ENCODE measurements around the gene ALDH3A1.

ALDH3A1 gene

DNA sequence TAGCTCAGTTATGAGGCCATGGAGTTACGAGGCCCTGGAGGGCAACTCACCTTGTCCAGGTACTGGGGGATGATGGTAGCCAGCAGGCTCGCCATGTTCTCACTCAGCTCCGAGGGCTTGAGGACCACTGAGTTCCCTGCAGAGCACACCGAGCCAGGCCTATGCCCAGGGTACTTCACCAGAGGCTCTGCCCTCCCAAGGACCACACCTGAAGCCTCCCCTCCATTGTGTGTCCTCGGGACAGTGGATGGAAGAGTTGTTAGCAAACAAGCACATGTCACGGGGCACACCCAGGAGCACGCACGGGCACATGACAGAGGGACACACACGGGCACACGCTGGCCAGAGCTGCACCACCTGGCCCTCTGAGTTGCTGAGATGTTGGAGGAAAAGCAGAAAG is 5.6 kb downstream of the ALDH3A1 start:
- DNase-seq (ENCODE audit: extremely low read depth in 1 of 2, low read depth in 1 of 2), result no peak

DNA sequence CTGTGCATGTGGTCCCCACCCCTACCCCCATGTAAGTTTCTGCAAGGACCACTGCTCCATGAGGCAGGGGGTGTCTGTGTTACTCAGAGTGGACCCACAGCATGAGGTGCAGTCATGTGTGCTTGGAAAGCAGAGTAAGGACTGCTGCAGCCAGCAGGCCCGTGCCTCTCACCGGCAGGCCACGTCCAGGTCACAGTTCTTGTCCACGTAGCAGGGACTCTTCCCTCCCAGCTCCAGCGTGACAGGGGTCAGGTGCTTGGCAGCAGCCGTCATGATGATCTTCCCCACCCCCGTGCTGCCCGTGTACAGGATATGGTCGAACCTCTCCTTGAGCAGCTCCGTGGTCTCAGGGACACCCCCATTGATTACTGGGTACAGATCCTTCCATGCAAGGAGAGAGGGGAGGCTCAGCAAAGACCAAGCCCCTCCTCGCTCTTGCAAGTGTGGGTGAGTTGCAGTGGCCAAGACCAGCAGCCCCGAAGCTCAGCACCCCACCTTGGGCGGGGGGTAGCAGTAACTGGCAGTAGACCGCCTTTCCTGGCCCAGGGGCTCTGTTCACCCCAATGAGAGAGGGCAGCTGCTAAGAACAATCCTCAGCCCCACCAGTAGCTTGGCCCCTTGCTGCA is 6.2 kb downstream of the ALDH3A1 start:
- DNase-seq (ENCODE audit: extremely low read depth in 1 of 2, low read depth in 1 of 2), result no peak

DNA sequence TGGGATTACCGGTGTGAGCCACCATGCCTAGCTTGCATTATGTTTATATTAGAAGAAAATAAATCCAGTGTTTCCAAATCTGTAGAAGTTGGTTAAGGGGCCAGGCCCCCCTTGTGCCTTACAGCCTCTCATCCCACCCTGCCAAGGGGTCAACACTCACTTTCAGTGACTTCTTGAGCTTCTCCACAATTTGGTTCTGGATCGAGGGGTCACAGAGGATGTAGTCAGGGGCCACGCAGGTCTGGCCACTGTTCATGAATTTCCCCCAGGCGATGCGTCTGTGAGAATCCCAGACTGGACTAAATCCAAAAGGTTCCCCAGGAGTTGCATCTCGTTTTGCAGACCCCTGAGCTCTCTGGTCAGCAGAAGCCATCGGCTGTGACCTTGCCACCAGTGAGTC is 7.2 kb downstream of the ALDH3A1 start:
- DNase-seq (ENCODE audit: extremely low read depth in 1 of 2, low read depth in 1 of 2), result no peak

DNA sequence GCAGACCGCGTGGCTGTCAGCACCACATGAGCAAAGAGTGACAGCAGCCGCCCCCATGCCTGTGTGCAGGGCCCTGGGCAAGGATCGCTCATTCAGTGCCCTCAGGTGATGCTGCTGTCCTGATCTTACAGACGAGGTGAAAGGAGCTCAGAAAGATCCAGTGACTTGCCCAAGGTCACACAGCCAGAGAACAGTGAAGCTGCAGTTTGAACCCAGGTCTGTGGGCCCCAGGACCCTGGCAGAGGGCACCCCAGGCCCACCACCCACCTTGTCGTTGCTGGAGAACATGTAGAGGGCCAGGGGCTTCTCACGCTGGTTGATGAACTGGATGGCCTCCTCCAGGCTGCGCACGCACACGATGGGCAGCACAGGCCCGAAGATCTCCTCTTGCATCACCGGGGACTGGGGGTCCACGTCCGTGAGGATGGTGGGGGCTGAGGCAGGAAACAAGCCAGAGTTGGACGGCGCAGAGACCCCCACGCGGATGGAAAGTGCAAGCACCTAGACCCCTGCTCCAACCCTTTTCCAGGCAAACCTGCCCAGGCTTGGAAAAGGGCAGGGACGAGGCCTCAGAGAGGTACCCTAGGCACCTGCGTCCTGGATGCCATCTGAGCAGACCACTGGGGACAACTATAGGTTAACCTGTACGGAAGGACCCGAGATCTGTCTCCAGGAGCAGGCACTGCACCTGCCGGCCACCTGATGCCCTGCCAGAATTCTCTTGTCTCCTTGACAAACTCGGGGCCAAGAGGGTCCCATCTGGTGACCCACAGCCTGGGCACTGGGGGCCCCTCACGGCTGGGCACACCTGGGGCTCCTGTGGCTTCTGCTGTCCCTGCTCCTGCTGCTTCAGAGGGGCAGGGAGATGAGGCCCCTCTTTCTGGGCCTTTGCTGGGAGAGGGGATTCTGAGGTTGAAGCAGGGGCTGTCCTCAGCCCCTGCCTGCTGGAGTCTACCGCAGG is 8.6 kb downstream of the ALDH3A1 start:
- DNase-seq (ENCODE audit: extremely low read depth in 1 of 2, low read depth in 1 of 2), result no peak

DNA sequence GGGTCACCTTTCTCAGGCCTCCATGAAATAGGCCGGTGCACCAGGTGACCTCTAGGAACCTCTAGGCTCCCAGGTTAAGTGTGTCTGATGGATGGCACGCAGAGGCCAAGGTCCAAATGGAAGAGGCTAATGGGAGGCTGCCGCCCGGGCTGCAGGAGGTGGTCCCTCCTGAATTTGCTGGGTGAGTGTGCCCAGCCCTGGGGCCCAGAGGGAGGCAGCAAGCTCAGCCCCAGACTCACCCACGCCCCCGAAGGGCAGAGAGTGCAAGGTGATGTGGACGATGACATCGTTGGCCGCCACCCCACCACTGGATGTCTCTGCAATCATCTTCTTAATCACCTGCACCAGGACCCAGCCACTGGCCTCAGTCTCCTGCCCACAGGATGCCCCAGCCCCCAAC is 9.3 kb downstream of the ALDH3A1 start:
- no peak for DNase-seq (ENCODE audit: extremely low read depth in 1 of 2, low read depth in 1 of 2)

DNA sequence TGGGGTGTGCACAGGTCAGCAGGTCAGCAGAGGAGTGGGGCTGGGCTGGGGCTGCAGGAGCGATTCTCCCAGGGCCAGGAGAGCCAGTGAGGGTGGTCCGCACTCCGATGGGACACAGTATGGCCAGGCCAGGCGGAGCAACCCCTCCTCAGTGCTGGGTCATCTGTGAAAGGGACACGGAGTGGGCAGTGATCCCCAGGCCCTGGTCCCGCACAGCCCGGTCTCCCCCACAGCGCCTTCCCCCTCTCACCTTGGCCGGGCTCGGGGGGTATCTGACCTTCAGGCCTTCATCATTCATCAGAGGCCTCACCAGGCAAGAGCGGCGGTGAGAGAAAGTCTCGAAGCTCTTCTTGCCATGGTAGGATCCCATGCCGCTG is 10.0 kb downstream of the ALDH3A1 start:
- no peak for DNase-seq (ENCODE audit: extremely low read depth in 1 of 2, low read depth in 1 of 2)

DNA sequence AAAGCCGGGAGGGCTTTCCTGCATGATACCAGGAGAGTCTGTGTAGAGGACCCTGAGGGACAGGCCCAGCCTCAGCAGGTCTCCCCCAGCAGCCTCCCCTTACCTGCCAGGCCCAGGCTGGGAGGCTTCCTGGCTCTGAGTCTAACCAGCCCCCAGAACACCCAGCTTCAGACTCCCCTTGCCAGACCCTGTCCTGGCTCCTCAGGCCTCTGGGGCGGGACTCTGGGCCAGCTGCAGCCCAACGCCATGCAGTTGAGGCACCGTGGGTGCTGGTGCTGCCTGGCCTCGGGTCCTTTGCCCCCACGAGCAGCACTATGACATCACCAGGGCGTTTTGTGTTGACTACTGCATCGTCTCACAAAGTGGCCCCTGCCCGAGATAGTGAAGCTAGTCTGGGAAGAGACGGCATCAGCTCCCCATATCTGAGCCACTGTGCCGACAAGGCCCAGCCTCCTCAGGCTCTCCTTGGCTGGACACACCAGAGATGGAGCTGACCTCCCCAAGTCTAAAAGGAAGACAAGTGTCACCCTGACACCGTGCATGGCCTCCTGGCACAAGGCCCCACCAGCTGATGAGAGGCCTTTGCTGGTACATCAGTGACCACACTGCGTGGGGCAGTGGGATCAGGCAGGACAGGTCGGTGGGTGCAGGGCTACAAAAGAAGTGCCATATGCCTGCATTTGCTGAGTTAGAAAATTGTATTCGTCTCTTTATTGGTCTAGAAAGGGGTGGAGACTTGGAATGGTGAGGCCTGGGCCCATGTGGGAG is 10.6 kb downstream of the ALDH3A1 start:
- no peak for DNase-seq (ENCODE audit: extremely low read depth in 1 of 2, low read depth in 1 of 2)

DNA sequence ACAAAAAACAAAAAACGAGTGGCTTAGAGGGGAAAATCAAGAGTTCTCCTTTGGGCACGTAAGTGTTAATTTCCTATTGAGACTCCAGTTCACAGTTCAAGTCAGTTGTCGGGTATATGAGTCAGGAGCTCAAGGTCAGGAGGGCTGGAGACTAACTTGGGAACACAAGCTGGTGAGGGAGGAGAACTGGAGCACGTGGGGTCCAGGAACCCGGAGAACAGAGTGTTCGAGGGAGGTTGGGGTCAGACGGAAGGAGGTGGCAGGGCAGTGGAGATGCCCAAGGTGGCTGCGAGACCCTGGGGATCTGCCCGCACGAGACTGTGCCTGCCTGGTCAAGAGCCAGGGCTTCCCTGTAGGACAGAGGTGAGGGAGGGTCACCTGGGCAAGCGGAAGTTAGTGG is 12.0 kb downstream of the ALDH3A1 start:
- DNase-seq (ENCODE audit: extremely low read depth in 1 of 2, low read depth in 1 of 2), result no peak

DNA sequence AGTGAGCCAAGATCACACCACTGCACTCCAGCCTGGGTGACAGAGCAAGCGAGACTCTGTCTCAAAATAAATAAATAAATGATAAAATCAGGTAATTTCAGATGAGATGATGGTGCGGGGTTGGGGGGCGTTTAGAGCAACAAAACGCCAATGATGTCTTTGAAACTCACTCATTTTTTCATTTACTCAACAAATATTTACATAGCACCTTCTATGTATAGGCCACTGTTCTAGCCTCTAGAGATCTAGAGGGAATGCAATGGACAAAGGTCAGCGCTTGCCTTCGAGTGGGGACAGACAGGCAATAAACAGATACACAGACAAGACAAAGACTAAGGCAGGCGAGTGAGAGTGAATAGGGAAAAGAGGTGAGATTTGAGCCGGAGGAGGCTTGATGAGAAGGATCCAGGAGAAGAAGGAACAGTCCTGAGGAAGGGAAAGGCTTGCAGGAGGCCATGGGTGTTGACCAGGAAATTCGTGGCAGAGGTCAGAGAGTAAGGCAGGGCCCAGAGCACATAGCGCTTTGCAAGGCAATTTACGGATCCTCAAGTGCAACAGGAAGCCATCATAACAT is 14.1 kb downstream of the ALDH3A1 start:
- no peak for DNase-seq (ENCODE audit: extremely low read depth in 1 of 2, low read depth in 1 of 2)

DNA sequence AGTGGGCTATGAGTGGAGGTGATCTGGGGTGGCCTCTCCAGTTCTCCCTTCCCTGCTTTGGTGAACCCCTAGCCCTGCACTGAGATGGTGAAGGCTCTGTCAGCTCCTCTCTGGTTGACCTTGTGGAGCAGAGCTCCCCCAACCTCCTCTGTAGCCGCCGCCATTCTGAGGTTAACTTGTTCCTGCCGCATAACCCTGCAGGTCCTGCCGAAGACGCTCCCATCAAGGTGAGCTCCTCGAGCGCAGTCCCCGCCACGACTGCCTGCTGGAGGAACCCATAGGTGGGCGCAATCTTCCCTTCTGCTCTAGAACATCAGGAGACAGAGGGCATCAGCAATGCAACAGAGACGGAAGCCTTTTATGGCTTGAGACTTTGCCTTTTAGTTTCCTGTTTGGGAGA is 16.5 kb downstream of the ALDH3A1 start:
- no peak for DNase-seq (ENCODE audit: extremely low read depth in 1 of 2, low read depth in 1 of 2)

DNA sequence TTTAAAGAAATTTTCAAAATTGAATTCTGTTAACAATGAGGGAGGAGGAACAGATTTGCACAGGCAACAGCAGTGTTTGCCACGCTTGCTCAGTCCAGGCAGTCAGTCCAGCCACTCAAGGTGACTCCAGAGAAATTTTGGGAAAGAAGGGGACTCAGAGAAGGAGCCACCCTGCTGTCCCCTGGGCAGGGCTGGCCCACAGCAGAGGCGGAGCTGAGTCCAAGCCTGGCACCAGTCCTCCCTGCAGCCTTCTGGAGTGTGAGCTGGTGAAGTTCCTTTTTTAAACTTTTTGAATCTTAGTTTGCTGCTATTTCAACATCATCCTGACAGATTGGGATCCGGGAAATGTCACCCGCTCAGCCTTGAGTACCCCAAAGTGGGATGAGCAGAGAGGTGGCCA is 17.3 kb downstream of the ALDH3A1 start:
- DNase-seq (ENCODE audit: extremely low read depth in 1 of 2, low read depth in 1 of 2), result no peak

DNA sequence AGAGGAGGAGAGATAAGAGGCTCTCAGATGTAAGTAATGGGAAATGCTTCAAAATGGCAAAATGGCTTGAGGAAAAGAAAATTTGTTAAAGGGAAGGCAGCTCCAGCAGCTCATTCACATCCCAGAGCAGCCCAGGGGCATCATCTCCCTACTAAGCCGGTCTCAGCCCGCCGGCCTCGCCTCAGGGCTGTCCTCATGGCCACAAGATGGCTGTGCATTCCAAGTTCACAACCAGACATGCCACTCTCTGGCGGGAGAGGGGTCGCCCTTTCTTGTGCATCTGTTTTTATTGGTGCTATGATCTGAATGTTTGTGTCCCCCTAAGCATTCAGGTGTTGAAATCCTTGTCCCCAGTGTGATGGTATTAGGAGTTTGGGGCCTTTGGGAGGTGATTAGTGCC is 18.2 kb downstream of the ALDH3A1 start:
- DNase-seq (ENCODE audit: extremely low read depth in 1 of 2, low read depth in 1 of 2), result no peak

DNA sequence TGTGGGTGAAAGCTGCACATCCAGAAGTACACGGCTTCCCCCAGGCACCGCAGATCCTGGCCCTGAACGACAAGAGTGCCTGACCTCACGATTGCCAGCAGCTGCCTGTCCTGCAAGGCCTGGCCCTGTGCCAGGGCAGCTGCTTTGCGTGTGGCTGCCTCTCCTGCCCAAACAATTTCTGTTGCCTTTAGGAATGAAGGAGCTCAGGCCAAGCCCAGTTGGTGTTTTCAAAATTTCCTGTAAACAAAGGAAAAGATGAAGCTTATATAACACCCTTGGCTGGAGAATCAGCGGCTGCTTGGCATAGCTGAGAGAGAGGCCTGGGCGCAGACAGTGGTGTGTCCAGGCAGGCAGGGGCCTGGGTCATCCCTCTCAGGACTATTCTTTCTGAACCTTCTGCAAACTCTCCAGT is 20.0 kb downstream of the ALDH3A1 start:
- no peak for DNase-seq (ENCODE audit: extremely low read depth in 1 of 2, low read depth in 1 of 2)

DNA sequence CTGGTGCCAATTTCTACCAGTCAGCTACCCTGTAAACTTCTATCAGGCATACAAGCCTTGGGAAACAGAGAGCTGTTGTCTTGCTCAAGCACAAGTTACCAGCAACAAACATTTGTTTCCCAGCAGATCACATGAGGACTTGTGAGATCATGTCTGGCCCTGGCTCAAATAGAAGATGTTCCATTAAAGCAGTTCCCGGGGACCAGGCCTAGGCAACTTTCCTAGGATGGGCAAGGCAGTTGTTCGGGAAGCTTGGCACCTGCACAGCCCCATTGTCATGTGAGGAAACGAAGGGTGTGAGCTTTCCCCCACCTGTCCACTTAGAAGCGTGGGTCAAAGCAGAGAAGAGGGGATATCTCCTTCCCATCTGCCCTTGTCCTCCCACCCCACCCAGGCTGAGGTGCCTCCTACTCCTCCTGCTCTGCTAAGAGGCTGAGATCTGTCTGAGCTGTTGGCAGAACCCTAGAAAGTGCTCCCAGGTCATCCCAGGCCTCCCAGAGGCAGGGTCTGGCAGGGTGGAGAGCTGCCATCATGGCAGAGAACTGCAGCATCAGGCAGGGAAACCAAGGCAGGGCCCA is 20.5 kb downstream of the ALDH3A1 start:
- no peak for DNase-seq (ENCODE audit: extremely low read depth in 1 of 2, low read depth in 1 of 2)

DNA sequence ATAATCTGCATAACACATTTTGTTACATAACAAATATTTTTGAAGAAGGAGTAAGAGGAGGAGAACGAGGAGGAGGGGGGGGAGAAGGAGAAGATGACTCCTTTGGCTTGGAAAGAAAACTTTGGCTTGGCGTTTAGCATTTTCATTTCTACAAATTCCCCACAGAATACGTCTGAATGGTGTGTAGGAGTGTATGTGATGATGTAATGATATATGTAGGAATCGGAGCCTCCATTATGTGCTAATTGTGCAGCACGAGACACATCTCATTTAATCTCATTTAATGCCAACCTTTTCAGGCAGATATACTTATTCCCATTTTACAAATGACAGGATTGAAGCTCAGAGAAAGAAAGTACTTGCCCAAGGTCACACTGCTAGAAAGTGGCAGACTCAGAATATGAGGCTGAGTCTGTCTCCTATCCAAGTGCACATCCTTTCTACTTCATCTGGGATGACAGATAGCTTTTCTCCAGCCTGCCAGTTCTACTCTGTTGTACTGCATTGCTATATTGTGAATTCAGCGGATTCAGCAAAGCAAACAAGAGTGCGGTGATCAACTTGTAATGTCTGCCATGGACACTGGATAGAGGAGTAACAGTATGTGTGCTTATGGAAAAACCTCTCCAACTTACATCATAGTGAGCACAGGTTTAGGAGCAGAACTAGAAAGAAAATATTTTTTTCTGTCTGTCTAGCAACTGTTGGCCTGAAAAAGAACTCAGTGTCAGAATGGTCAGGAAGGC is 21.3 kb downstream of the ALDH3A1 start:
- no peak for DNase-seq (ENCODE audit: extremely low read depth in 1 of 2, low read depth in 1 of 2)

DNA sequence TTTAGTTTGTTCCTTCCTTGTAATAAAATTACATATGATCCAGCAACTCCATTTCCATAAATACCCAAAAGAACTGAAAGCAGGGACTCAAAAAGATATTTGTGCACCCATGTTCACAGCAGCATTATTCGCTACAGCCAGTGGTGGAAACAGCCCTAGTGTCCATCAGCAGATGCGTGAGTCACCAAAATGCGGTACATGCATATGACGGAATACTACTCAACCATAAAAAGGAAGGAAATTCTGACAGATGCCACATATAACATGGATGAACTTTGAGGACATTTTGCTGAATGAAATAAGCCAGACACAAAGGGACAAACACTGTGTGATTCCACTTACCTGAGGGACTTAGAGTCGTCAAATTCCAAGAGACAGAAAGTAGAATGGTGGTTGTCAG is 22.6 kb downstream of the ALDH3A1 start:
- no peak for DNase-seq (ENCODE audit: extremely low read depth in 1 of 2, low read depth in 1 of 2)

DNA sequence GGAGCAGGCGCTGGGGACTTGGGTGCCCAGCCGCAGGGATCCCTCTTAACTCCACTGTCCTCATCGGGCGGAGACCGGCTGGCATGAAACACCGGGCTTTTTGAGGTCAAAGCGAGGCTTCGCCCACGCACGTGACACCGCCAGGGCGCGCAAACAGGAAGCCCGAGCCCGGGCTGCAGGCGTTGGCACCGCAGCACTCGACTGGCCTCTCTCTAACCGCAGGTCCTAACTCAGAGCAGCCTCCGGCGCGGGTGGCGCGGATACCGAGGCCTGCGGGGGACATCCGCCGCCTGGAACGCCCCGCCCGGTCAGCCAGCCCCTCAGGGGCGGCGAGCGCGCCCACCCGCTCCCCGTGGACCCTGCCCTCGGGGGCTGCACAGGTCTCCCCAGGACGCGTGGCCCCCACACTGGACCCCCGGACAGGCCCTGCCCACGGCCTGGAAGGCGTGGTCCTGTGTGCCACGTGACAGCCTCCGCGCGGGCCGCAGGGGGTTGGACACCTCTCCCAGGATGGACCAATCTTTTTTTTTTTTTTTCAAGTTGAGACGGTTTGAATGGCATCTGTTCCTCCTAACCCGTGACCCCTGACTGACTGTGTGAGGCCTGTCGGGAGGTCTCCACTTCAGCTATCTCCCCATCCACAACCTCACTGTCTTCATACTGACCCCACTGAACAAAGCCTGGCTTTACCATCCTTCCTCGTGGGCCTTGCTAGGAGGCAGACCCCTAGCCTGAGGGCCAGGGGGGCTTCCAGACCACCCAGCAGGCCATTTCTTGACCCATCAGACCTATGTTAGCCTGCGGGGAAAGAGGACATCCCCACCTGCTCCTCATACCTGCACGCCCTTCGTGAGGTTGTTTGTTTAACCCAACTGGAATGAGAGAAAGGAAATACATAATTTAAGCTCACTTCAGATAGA is 23.3 kb downstream of the ALDH3A1 start:
- peak; percentile 24 to 35 for DNase-seq (ENCODE audit: extremely low read depth in 1 of 2, low read depth in 1 of 2)

DNA sequence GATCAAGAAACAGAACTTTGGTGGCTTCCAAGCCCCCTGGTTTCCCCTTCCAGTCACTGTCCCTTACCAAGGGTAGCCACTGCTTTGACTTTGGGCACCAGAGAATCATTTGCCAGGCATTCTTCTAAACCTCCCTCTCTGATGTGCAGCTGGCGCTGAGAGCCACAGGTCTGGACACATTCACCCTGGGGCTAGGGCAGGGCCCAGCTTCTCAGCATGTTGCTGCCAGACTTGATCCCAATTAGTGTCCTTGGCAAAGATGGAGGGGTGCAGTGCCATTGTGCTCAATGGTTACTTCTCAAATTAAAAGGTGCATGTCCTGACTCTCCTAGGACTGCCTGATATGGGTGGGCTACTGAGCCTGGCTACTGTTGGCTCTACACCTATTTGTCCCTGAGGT is 24.1 kb downstream of the ALDH3A1 start:
- no peak for DNase-seq (ENCODE audit: extremely low read depth in 1 of 2, low read depth in 1 of 2)

Data from stimulated activated CD8-positive, alpha-beta memory T cell treated with anti-CD3 and anti-CD28 coated beads, Interleukin-7, amount 100 ng/mL, for 48 hours (primary cell).